Activated CD8-positive, alpha-beta memory T cell treated with anti-CD3 and anti-CD28 coated beads for 24 hours (primary cell): ENCODE data around the gene RARRES1.
"Not testable (repeated sequence)": the region's sequence is repeated elsewhere in the genome, so short reads cannot be mapped to it uniquely, and the experiment has no call there.

Source experiments
- DNase-seq: peaks from one replicate; pipeline ENCODE4 v3.0.0-alpha.2; 2020

Gene RARRES1

DNA sequence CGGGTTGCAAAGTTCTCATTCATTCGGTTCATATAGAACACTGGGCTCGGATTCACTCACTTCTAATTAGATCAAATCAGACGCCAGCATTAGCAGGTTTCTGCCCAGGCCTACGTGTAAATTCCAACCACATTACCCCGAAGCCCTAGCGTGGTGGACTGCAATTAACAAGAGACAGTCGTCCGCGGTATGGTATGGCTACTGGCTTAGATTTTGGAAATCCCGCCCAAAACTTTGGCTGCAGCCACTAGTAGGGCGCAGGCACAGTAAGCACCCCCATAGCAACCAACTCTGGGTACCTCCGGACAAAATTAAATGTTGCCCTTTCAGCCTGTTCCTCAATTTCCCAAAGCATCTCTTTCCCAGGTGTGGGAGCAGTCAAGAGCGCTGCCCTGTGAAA lies 771 bp downstream of the RARRES1 start:
- no peak for DNase-seq

DNA sequence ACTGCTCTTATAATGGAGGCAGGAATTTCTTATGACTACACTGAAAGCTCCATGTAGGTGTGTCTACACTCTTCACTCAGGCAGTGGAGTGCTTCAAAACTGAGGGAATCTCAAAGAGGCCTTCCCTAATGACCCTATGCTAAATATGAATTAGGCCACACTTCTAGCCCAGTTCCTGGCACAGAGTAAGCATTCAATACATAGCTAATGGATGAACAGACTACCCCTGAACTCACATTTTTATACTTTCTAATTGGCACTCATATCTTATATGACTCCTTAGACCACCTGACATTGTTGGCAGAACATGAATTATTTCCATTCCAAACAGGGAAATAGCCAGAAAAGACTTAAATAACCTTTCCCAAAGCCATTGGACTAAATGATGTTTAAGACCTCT lies 3.4 kb downstream of the RARRES1 start:
- DNase-seq = no peak

DNA sequence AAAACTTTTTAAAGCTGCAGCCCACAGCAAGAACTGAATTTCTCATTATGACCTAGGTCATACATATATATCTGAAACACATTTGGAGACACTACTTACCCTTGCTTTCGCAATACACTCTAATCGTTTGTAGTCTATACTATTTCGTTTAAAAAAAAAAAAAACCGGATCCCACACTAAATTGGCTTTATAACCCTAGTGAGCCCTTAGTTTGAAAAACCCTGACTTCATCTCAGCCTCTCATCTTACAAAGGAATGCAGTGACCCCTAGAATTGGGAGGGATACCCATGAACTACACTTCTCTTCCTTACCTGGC lies 4.2 kb downstream of the RARRES1 start:
- no peak for DNase-seq

DNA sequence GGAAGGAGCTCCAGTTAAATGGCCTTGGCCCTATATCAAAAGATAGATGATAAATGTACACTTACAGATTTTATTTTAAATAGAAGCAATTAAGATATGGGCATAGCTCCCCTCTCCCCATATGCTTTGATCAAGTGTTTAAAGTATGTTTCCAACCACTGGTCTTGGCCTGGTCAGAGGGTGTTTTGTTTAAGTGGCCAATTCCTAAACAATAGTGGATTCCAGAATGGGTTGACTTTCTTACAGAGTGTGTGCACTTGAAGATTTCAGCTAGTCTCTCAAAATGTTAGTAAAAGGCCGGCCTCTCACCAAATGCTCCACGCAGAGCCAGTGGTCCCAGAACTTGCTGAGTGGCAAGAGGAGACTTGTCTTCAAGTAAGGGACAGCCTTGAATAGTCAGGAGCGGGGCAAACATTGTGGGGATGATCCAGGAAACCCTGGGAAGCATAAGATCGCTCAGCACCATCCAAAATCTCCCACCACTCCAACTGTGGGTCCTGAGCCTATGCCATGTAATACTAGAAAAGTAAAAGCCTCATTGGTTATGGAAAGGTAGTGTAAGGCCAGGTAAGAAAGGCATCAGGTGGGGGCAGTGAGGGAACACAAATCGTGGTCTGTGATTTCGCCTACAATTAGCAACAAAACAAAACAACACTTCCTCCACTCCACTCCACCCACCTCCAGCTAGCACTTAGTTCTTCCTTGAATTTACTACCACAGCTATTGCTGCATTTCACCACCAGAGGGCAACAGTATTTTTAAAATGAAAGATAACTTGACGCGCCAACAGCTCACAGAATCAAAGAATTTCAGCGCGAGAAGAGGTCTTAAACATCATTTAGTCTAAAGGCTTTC lies 4.8 kb downstream of the RARRES1 start:
- DNase-seq = no peak

DNA sequence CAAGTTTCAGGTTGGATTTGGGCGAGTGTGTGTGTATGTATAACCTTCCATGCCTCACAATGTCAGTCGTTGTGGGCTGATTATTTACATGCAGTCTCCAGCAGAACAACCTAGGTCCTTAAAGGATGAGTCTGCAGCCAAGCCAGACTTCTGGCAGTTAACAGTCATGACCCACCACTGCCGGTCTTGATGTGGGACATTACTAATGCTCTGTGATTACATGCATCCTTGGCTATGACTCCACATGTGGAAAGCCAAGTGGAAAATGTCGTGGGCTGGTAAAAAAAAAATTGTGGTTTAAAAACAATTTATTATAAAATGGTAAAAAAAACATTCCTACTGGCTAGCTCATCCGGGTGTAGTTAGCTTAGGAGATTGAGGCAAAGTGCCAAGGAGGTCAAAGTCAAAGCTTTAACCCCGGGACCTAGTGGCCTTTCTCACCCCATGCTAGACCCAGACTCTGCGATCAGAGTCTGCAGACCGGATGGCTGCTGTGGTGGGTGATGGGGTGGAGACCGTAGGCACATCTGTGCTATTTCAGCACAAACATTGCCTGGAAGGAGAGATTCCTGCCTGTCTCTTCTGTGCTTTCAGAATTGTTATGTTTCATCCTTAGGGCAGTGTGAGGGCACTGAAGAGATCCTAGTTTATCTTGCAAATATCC lies 6.8 kb downstream of the RARRES1 start:
- no peak for DNase-seq

DNA sequence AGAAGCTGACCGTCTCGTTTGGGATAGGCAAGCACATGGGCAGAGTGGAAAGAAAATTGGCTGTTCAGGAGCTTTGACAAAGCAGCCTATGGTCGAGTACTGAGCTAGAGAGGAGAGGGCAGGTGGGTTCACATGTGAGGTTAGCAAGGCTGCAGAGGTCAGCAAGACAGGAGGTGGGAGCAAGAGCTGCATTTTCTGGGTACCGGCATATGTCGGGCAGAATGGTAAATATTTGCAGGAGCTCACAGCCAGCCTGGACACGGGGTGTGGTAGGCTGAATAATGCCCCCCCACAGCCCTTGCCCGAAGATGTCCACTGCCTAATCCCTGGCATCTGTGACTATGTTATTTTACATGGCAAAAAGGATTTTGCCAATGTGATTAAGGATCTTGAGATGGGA lies 8.3 kb downstream of the RARRES1 start:
- no peak for DNase-seq

DNA sequence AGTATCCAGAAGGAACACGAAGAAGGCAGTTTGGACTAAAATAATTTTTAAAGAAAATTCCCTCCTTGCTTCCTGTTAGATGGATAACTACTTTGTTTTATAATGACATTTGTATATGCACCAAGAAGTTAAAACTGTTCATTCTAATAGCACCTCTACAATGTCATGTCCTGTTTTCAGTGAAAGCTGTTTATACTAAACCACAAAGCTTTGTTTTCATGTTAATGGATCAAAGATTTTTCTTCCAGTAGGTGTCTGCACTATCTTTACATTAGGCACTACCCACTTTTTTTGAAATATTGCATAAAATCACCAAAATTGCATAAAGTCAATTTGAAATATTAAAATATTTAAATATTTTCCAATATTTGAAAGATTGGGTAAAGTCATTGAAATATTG lies 10.1 kb downstream of the RARRES1 start:
- DNase-seq = no peak

DNA sequence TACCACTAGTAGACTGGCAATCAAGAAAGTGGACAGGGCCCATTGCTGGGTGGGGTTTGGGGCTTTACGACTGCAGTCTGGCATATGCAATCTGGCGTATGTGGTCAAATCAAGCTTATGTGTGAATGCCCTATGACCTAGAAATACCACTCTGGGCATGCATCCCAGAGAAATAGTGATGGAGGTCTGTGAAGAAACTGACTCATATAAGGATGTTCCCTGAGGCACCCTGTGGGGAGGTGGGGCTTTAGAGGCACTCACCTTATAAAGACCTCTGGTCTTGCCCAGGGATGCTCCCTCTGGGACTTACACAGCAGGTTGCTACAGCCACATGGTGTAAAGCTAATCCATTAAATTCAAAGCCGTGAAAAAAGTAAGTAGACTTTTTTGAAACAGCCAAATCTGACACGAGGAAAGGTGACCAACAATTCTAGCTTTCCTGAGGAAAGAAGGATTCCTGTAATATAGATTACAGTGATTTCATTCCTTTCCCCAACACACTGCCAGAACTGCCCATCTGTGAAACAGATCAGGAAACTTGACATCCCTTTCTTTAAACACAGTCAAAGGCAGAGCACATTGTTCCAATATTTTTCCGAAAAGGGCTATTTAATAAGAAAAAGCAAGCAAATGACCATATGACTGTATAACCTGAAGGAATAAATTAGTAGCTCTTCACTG lies 13.6 kb downstream of the RARRES1 start:
- DNase-seq = no peak

DNA sequence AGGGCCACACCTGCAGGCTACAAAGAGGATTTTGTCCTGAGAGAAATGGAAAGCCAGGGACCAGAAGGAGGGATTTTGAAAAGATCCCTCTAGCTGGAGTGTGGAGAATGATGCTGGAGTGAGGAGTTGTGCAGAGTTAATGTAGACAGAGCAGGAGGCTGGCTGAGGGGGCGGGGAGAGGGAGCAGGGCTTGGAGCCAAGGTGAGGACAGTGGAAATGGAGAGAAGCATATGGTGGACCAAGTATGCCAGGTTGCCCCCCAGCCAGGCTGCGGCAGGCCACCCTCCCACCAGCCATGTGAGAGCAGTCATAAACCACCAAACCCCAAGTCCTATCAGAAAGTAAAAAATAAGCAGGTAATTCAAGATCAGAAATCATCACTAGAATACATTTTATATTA lies 14.7 kb downstream of the RARRES1 start:
- DNase-seq = no peak

DNA sequence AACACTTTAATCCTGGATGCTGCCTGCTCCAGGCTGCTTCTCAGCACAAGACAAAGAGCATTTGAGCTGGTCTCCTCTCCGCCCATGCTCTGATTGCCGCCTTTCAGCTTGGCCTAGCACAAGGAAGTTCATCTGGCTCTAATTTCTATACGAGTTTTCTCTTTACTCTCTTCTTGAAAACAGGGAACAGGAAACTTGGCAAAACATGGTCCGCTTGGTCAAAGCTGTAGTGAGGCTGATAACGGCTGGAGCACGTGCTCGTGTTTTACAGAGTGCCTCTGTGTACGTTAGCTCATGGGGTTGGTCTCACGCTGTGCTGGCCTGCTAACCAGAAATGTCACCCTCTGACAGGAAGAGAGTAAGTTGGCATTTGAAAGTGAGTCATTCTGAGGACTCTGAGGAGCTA lies 19.2 kb downstream of the RARRES1 start:
- no peak for DNase-seq

DNA sequence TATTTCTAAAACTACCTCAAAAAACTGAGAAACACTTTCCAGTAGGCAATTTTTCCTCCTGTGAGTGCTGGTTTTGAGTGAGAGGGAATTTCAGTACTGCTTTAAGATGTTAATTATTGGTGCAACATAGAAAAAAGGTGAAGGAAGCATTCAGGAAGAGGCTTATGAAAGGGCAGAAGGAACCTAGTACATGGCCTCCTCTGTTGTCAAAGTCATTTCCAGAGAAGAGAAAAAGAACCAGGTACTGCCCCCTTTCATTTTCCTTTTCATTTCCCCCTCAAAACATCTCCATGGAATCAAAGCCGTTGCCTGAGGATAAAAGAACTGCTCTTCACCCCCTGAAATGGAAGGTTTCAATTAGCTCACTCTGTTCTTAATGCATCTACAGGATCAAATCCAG lies 19.8 kb downstream of the RARRES1 start:
- DNase-seq = no peak

DNA sequence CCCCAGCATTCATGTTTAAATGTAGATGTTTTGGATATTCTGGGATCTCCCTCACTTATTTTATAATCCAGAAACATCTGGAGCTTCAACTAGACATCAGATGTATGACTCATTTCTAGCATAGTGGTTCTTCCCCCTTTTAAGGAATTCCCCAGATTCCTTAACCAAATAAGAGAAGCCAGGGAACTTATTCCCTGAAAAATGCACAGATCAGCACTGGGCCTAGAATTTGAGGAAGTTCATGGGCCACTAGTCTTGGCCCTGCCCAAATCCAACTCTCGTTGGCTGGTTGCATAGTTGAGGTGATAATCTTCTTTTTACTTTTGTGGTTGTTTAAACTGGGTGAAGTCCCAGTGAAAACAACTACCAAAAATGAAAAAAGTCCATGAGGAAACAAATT lies 20.4 kb downstream of the RARRES1 start:
- no peak for DNase-seq

DNA sequence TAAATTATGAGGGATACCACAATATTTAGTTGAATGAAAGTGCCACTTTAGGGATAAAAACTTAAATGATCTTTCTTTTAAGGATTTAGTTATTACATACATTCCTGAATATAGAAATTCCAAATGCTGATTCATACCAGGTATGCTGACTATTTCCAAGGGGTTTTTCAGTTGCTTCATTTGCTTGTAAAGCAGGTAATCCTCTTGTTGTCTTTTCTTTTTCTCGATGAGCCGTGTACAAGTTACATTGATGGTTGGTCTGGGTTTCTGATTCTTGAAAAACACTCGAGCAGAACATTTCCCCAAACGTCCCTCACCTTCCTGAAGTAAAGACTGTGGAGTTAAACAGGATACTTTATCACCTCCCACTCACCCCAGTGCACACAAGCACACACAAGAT lies 21.7 kb downstream of the RARRES1 start:
- DNase-seq = no peak

DNA sequence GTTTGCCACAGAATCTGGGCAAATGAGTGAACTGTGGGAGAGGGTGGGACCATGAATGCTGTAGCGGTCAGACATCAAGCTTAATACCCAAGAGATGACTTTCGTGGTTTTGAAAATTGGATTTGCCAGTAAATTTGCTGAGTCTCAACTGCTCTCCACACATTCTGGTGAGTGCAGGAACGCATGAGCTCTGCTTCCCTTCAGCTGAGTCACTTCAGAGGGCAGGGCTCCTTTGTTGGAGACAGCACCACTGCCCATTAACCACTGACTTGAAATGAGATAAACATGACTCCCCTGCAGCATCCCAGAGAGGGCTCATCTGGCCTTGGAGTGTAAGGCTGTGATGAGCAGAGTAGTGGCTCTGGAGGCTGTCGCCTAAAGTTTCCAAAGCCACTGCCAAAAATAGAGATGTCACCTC lies 22.6 kb downstream of the RARRES1 start:
- no peak for DNase-seq

DNA sequence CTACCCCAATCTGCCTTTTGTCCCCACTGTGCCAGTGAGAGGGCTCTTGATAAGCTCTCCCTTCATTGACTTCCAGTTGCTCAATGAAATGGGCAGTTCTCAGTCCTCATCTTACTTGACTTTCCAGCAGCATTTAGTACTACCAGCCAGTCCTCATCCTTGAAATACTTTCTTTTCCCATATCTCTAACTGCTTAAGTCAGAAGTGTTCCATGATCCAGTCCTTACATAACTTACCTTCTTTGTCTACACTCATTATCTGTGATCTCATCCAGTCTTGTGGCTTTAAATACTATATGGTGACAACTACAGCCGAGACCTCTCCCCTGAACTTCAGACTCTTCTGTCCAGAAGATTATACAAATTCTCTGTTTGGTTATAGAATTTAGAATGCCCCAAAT lies 28.7 kb downstream of the RARRES1 start:
- DNase-seq = no peak

DNA sequence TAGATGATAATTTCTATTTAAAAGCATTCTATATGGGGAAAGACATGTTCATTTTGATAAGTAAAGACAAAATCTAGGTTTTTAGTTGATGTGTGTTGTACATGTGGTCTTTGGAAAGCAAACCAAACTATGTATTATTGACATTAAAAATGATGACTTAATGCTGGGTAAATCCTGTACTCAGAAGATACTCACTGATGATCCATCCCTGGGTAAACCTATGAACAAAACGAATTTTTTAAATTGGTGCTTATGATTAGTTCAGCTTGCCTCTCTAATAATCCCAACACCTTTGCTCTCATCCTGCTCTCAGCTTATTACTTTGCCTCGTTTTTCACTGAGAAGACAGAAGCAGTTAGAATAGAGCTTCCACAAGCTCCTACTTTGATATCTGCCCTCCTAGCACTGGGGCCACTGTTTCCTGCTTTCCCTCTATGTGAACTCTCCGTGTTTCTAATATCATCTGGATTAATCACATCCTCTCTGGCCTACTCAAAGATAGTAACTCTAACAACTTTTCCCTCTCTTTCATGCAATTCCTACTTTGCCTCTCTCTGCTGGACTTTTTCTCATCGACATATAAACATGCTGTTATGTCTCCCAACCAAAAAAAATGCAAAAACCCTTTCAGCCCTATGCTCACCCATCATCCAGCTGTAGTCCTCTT lies 29.3 kb downstream of the RARRES1 start:
- DNase-seq = no peak

DNA sequence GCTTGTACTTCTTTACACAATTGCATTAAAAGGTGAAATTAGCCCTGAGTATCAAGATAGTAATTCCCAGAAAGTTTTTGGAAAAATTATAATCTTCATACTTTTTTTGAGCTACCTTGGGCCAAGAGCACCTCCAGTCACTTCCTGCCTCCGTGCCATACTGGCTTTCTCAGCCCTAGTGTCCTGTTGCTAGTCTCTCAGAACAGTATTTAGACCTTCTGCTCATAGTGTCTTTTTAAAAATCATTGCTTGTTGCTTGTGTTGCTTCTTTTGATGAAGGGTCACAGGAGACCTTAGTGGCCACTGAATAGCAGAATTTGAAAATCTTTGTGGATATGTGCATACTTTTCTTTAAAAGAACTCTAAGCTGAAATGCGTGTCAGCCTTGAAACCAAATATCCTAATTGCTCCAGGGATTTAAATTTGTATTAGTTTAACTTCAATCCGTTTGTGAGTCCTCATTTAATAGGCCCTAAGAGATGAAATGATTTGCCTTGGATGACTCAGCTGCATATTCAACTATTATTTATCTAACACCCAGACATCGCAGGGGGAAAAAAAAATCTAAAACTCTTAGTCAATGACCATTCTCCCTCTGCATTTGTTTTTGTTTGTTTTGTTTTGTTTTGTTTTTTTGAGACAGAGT lies 30.7 kb downstream of the RARRES1 start:
- no peak for DNase-seq

DNA sequence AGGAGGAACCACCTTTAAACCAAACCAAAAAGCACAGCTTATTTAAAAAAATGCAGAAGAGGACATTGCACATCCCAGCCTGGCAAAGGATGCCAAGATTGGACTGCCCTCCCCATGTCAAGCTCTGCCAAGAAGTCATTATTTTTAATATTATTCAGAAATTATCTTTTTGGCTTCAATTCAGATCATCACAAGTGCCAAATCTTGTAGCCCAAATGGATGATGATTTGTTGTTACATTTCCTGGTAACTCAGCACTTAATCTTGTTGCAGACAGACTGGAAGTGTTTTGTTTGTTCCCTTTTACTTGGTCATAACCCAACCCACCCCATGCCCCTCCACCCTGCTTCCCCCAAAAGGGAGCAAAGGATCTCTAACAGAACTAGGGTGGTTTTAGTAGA lies 31.7 kb downstream of the RARRES1 start:
- no peak for DNase-seq

DNA sequence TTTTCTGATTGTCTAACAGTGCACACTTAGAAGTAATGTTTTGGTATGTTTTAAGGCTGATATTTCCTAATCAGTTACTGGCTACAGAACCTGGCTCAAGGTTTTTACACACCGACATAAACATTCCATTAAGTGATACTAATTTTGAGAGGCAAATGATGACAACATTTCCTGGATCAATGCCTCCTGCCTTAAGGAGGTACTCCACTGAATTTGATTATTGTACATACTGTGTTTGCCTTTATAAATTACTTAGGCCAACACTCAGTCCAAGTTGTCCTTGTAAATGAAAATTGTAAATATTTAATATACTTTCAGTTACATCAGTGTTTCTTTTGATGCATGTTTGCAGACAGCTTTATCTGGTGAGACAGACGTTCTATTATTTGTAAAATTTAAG lies 35.6 kb downstream of the RARRES1 start:
- DNase-seq = no peak

DNA sequence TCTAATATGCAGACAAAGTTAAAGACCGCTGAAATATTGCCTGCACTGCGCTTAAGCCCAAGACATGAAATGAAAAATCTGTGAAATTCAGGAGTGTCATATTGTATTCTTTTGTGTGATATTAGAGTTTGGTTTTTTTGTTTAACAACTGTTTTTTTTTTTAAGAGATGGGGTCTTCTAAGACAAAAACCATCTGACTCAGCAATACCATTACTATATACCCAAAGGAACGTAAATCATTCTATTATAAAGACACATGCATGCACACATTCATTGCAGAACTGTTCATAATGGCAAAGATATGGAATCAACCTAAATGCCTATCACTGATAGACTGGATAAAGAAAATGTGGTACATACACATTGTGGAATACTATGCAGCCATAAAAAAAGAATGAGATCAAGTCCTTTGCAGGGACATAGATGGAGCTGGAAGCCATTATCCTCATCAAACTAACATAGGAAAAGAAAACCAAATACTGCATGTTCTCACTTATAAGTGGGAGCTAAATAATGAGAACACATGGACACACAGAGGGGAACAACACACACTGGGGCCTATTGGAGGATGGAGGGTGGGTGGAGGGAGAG lies 38.3 kb downstream of the RARRES1 start:
- DNase-seq = not testable (repeated sequence)

DNA sequence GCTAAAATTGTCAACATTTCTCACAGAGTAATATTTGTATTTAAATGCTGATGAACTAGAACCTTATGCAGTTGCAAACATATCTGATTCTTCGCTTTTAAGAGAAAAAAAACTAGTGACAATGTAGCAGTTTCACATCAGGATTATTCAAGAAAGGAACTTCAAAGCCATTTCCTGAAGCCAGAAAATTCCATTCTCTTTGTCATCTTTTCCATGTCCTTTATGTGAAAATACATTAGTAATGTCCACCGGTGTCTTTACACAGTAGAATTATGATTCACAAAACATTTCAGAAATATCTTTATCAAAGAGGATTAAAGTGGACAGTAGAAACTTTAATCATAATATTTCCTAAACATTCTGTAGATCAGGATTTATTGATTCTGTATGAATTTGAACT lies 47.1 kb downstream of the RARRES1 start:
- DNase-seq = no peak

DNA sequence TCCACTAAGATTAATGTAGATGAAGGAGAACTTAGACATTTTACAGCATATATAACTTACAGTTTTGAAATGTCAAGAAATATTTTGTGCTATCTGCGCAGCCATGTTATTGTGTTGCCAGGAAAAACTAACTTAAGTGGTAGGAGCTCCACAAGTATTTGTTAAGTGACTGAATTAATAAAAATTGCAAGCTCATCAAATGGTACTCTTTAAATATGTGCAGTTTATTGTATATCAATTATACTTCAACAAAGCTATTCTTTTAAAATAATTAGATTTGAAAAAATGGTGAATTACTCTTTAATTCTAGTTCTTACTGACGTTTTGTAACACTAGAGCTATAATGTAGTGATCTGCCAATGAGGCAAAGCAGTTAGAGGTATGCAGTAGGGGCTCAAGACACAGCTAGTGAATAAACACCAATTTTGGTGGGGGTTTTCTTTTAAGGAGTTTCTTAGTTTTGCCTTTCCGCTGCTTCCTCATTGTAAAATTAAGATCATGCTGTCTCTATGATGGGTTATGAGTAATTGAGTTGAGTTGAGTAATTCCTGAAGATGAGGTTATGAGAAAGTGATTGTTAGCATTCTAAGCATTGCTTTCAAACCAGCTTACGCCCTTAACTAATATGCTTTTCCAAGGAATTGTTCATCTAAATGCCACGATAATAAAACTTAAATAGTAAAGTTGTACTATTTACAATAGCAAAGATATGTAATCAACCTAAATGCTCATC lies 48.9 kb downstream of the RARRES1 start:
- DNase-seq = no peak
